Parathyroid adenoma (tissue), 2 donors: ENCODE data around the gene PTPRD.

Experiments
- H2AFZ ChIP-seq: fragments of 300-600 bp; sonication (generic); one replicate; pipeline ENCODE4 v1.7.0; 2017; ENCODE audit warnings: antibody characterized with exemption, mild to moderate bottlenecking
- H3K27ac ChIP-seq: fragments of 300-600 bp; sonication (generic); one replicate; pipeline ENCODE4 v1.7.0; 2017
- H3K27me3 ChIP-seq: fragments of 300-600 bp; sonication (generic); one replicate; pipeline ENCODE4 v1.7.0; 2017; ENCODE audit warnings: low read length; ENCODE audit not compliant: control insufficient read depth, insufficient read depth
- H3K36me3 ChIP-seq: fragments of 300-600 bp; sonication (generic); one replicate; pipeline ENCODE4 v1.7.0; 2017; ENCODE audit warnings: low read length; ENCODE audit not compliant: control insufficient read depth, insufficient read depth
- H3K4me1 ChIP-seq: fragments of 300-600 bp; sonication (generic); one replicate; pipeline ENCODE4 v1.7.0; 2017; ENCODE audit warnings: control low read depth
- H3K4me2 ChIP-seq: fragments of 300-600 bp; sonication (generic); one replicate; pipeline ENCODE4 v1.7.0; 2017; ENCODE audit warnings: low read length
- H3K4me3 ChIP-seq: fragments of 300-600 bp; sonication (generic); one replicate; pipeline ENCODE4 v1.7.0; 2017; ENCODE audit warnings: low read depth, low read length
- H3K79me2 ChIP-seq: fragments of 300-600 bp; sonication (generic); one replicate; pipeline ENCODE4 v1.7.0; 2017; ENCODE audit warnings: control low read depth
- H3K9ac ChIP-seq: fragments of 300-600 bp; sonication (generic); one replicate; pipeline ENCODE4 v1.7.0; 2017; ENCODE audit warnings: mild to moderate bottlenecking
- H3K9me3 ChIP-seq: fragments of 300-600 bp; sonication (generic); one replicate; pipeline ENCODE4 v1.7.0; 2017; ENCODE audit warnings: low read length; ENCODE audit not compliant: control insufficient read depth
- CTCF ChIP-seq: fragments of 300-600 bp; sonication (generic); IDR thresholded peaks from one replicate; pipeline ENCODE4 v1.7.0; 2017; ENCODE audit warnings: antibody characterized with exemption, mild to moderate bottlenecking
- donor health status: primary hyperparathyroidism.

The PTPRD gene

GRCh38 chr9:8800196-8800595 is 1812.6 kb downstream of the PTPRD start:
- no peaks in the 10 kb centered on the region for H3K27me3 ChIP-seq
- no peaks in the 10 kb centered on the region for H3K36me3 ChIP-seq
- H2AFZ ChIP-seq = no peak overlapping the region
- no peaks in the 10 kb centered on the region for H3K79me2 ChIP-seq
- H3K4me1 ChIP-seq = no peaks in the 10 kb centered on the region
- no peak overlapping the region for H3K9ac ChIP-seq
- no peak overlapping the region for H3K4me2 ChIP-seq
- H3K27ac ChIP-seq = no peak overlapping the region
- no peak for TF ChIP-seq CTCF
- no peak overlapping the region for H3K4me3 ChIP-seq
- H3K9me3 ChIP-seq = no peaks in the 10 kb centered on the region

DNA sequence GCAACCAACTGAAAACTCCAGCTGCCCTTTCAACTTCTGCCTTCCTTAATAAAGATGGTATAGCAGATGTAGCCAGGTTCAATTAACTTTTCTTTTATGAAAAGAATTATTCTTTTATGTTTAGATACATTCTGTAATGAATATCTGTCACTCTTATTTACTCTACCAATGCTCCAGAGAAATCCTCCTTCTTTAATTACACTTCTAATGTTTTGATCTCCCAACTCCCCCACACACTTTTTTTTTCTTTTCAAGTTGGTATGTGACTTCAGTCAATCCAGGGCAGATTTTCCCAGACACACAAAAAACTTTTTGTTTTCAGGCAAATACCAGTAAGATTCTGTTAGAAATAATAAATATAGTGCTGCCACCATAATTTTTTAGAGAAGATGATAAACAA is 1813.2 kb downstream of the PTPRD start:
- H3K4me2 ChIP-seq = no peak overlapping the region
- no peak overlapping the region for H2AFZ ChIP-seq
- H3K9ac ChIP-seq = no peak overlapping the region
- no peaks in the 10 kb centered on the region for H3K79me2 ChIP-seq
- H3K27ac ChIP-seq = no peak overlapping the region
- no peaks in the 10 kb centered on the region for H3K27me3 ChIP-seq
- H3K4me3 ChIP-seq = no peak overlapping the region
- no peaks in the 10 kb centered on the region for H3K36me3 ChIP-seq
- no peak for TF ChIP-seq CTCF
- no peaks in the 10 kb centered on the region for H3K9me3 ChIP-seq
- no peaks in the 10 kb centered on the region for H3K4me1 ChIP-seq

DNA sequence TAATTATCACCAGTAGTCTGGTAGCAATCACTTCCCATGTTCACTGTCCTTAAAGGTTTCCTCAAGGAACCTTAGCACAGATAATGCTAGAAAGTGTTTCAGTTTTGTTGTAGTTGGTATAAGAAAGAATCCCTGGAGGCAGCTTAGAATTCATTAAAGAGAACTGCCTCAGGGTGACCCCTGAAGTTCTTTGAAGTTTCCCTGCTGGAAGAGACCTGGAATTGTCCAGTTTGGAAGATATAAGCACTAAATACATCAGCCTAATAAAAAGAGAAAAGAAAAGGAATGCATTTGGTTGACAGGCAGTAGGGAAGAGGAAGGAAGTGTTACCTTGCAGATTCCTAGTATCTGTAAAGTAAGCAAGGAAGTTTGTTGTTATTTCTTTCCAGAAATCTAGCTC is 1813.6 kb downstream of the PTPRD start:
- no peaks in the 10 kb centered on the region for H3K27me3 ChIP-seq
- H3K79me2 ChIP-seq = no peaks in the 10 kb centered on the region
- no peak overlapping the region for H3K4me2 ChIP-seq
- H3K9ac ChIP-seq = no peak overlapping the region
- no peaks in the 10 kb centered on the region for H3K36me3 ChIP-seq
- H3K27ac ChIP-seq = no peak overlapping the region
- no peak overlapping the region for H2AFZ ChIP-seq
- no peak overlapping the region for H3K4me3 ChIP-seq
- H3K9me3 ChIP-seq = no peaks in the 10 kb centered on the region
- TF ChIP-seq CTCF = no peak
- H3K4me1 ChIP-seq = no peaks in the 10 kb centered on the region

DNA sequence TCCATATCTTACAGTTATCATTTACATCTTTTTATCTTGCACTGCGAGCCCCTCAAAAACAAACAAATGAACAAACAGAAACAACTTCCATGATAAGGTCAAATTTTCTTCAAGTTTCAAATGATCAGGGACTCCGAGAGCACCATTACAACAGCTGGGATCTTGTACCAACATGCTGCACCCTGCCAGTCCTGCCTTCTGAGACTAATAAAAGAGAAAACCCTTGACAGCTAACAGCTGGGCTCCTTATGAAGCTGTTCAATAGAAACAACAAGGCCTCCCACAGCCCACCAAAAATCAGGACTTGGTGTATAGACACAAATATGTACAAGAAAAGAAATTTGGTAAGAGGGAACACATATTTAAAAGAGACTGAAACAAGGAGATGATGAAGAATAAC is 1828.0 kb downstream of the PTPRD start:
- TF ChIP-seq CTCF = no peak
- no peaks in the 10 kb centered on the region for H3K79me2 ChIP-seq
- H3K4me1 ChIP-seq = no peaks in the 10 kb centered on the region
- H3K9me3 ChIP-seq = no peaks in the 10 kb centered on the region
- H3K9ac ChIP-seq = no peak overlapping the region
- no peak overlapping the region for H3K4me2 ChIP-seq
- no peaks in the 10 kb centered on the region for H3K36me3 ChIP-seq
- no peaks in the 10 kb centered on the region for H3K27me3 ChIP-seq
- H3K4me3 ChIP-seq = no peak overlapping the region
- no peak overlapping the region for H2AFZ ChIP-seq
- no peak overlapping the region for H3K27ac ChIP-seq

- H3K4me3 ChIP-seq = no peak overlapping the region
These were observed 1828.9 kb downstream of the PTPRD start for GRCh38 chr9:8783941-8784340.

More at GRCh38 chr9:8783941-8784340, 1828.9 kb downstream of the PTPRD start:
- TF ChIP-seq CTCF = no peak
- Histone ChIP-seq H3K4me1 (no peaks in the 10 kb centered on the region), H3K27ac (no peak overlapping the region), H3K4me2 (peak overlapping the region; percentile 13), H3K9me3 (no peaks in the 10 kb centered on the region), H2AFZ (no peak overlapping the region), H3K27me3 (no peaks in the 10 kb centered on the region), H3K79me2 (no peaks in the 10 kb centered on the region), H3K36me3 (no peaks in the 10 kb centered on the region), H3K9ac (no peak overlapping the region)
